IPS DF 4.7 (cell line): ENCODE measurements around the gene KRT13.

Experiments
- DNase-seq: peaks from one replicate; pipeline ENCODE4 v3.0.0-alpha.2; 2013; ENCODE audit warnings: low spot score; ENCODE audit errors: extremely low read depth

Gene KRT13

DNA sequence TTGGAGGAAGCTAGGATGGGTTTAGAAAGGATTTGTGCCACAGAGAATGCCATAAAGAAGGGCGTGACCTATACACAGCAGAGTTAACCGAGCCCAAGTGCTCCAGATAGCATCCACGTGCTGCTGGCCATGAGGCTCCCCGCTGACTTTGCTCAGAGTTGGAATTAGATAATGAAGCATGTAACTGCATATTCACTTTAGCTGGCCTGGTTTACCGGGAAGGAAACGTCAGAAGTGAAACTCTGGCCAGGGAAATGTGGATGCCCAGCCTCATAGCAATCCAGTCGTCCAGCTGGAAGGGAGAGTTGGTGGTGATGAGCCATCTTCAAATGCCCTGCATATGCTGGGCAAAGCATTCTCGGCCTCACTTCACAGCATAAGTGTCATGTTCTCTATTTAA is 30.5 kb downstream of the KRT13 start:
- no peak for DNase-seq

DNA sequence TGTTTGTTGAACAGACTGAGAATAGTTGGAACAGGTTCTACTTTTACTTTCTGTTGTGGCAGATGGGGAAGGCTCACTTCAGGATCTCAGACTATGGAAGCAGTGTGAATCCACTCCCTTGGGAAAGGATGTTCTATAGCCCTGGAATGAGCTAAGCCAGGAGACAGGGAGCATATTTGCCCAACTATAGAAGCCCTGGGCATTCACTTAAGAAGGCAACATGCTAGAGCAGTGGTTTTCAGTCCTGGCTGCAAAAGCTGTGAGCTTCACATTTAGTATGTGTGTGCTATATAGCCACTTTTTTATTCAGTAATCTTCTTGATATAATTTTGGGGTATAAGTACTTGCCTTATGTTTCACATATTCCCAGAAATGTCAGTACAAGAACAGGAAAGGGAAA is 37.1 kb downstream of the KRT13 start:
- DNase-seq: no peak

DNA sequence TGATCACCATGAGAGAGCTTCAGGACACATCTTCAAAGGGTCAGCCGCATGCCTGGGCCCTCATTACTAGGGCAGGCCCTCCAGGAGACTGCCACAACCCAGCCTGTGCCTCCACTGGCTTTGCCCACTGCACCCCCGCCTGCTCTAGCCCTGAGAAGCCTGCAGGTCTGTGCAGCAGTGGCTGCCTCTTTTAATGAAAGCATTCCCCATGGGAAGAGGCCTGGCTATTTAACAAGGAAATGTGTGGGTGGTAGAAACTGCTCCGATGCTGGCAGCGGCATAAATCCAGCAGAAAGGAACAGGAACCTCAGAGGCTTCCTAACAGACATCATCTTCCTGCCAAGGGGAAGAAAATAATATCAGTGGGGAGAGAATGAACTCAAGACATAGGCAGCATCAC is 37.9 kb downstream of the KRT13 start:
- DNase-seq: no peak

DNA sequence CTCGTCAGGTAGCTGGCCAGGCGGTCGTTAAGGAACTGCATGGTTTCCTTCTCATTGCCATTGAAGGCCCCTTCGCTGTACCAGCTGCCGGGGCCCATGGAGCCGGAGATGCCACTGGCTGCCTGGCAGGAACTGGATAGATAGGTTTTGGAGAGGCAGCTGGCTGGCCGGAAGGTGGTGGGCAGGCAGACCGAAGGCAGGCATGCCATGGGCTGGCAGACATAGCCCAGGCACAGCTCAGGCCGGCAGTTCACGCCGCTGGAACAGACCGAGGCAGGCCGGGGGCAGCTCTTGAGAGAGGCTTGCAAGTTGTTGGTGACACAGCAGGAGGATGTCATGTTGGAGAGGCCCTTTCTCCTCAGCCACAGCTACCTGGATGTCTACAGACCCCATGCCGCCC is 38.4 kb downstream of the KRT13 start, which contains the start of gene KRT32:
KRT32 (minus strand) TSS at position 399 of the 400 bp plus-strand sequence; CDS start at position 338, 61 bp downstream.
- DNase-seq: no peak

DNA sequence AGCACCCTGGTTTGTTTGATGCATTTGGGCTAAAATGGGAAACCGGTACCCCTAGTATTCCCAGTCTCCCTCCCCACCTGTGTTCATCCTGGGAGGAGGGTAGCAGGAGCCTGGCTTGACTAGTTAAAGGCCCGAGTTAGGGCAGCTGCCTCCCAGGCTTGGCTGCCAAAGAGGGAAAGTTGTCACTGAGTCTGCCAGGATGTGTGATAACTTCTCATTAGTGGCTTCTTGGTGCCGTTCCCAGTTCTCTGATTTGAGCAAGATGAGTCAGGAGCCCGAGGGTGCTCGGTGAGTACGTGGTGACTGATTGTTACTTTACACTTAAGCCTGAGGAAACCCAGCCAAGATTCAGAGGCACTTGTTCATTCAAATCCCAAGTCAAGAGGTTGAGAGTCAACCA is 40.7 kb downstream of the KRT13 start:
- no peak for DNase-seq

DNA sequence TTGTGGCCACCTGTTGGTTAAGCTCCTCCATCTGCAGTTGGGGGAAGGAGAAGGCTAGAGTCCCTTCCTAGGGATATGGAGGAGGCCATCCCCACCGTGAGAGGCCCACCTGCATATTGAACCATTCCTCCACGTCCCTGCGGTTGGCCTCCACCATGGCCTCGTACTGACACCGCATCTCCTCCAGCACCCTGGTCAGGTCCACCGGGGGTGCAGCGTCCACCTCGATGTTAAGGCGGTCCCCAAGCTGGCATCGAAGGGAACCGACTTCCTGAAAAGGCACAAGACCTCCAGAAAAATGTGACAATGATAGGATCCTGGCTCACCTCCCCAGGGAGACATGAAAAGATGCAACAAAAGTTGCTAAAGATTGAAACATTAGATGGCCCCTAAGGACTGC is 41.2 kb downstream of the KRT13 start:
- no peak for DNase-seq

DNA sequence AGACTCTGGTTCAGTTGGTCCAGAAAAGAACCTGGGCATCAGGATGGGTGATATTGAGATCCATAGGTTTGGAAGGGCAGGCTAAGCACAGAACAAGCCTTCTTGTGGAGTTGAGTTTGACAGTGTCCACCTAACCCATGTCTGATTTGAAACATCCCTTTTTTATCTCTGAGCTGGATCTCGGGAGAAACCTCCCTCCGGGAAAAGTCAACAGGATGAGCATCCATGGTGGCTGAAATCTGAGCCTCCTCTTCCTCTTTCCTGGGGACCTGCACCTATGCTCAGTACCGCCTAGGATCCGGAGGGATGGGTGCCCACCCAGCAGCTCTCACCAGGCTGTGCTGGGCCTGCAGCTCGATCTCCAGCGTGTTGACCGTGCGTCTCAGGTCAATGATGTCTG is 41.7 kb downstream of the KRT13 start:
- no peak for DNase-seq

DNA sequence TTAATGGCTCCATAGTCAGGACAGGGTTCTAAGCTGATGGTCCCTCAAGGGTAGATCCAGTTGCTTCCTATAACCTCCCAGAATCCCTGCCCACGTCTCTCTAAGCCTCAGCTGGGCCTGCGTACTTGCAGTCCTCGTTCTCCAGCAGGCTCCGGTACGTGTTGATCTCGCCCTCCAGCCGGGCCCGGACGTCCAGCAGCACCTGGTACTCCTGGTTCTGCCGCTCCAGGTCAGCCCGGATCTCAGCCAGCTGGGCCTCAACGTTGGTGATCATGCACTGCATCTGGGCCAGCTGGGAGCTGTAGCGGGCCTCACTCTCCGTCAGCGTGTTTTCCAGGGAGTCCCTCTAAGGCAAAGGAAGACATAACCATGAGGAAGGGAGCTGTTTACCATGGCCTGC is 42.7 kb downstream of the KRT13 start:
- DNase-seq: no peak

DNA sequence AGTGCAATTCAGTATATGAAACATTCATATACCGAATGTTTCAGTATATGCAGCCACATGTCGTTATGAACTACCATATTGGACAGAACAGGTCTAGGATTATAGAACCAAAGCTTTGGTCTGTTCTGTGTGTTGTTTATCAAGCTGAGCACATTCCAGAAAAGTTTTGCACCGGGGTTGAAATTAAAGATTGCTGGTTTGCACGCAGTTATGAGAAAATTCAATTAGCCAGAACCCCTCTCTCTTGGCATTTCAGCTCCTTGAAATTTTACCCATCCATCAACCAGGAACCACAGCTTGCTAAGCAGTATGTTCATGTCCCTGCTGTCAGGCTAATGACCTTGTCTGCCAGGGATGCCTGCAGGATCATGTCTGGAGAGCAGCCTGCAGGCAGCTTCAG is 47.7 kb downstream of the KRT13 start:
- DNase-seq: no peak

DNA sequence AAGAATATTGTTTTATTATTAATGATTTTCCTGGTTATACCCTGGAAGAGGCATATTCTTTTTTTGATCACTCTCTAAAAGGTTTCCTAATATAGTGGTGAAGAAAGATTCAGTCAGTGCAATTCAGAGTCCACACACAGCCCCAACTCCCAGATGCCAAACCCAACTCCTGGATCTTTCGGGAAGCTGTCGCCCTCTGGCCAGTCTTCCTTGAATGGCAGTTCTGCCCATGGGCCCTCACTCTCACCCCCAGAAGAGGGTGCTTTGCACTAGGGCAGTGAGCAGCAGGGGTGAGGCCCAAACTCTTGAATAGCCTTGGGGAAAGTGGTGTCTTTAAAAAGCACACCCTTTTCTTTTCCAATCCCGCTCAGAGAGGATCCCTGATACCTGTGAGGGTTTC is 49.2 kb downstream of the KRT13 start:
- DNase-seq: no peak

DNA sequence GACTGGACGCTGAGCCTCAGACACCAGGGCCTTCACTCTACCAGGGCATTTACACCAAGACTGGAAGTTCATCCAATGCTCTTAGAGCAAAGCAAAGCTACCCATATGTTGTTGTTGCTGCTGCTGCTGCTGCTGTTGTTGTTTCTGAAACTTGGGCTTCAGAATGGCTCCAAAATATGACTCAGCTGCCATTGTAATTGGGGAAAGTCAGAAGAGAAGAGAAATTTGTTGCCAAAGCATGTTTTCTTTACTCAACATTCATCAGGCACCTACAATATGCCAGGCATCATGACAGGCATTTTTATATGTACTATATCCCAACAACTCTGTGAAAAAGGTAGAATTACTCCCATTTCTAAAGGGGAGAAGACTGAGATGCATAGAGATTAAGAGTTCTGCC is 50.2 kb downstream of the KRT13 start:
- no peak for DNase-seq

DNA sequence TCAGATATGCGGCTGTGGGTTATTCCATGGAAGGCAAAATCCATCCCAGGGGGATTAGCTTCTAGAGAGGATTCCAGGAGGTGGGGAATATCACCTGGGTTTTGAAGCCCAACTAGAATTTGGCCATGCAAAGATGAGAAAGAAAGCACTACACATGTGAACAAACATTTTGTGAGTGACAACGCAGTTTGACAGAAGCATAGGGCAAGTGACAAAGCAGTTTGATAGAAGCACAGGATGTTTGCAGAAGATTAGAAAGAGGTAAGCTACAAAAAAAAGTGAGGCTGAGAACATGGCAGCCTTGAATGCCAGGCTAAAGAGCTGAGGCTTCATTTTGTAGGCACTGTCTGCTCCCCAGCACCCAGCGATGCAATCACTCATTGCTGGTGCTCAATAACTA is 52.3 kb downstream of the KRT13 start:
- DNase-seq: no peak

DNA sequence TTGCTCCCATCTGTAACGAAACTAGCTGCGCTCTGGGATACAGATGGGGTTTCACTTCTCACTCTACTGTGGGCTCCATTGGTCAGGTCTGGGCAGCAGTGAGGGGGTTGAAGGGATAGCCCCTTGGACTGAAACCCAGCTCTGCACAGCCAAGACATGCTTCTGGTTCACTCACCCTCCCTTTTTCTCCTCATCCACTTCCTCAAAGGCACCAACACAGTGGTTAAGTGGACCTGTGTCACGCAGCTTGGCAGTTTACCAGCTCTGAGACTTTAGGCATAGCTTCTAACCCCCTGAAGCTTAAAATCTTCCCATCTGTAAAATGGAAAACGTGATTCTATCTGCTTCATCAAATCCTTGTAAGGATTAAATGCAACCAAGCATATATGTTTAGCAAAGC is 53.1 kb downstream of the KRT13 start:
- no peak for DNase-seq

DNA sequence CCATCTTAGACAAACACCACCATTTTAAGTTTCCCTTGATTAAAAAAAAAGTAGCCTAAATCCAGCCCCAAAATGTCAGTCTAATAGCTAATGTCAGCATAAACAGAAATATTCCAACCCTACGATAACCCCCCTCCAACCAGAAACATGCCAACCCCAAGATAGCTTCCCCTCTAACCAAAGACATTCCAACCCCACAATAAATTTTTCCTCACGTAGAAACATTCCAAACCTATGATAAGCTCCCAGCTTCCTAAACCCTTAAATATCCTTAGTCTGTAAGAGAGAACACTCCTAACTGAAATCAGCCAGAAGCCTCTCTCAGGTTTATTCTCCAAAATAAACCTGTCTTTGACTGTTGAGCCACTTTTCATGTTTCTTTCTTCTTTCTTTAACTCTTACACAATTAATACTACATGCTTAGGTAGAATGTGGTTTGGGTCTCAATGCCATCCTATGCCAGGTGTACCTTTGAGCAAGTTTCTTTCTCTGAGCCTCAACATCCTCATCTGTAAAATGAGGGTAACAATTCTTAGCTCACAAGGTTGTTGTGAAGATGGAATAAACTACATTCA is 54.2 kb downstream of the KRT13 start:
- no peak for DNase-seq
